ENCODE measurements around the gene UNC5B. TPM values are rescaled to one million over a fixed set of nuclear protein-coding genes. Genes with fewer than 3 reads are reported as not detected.

Gene UNC5B
- total RNA-seq, 1 donor: 135 TPM

GRCh38 chr10:71290806-71291527 lies 78.6 kb downstream of the UNC5B start:
- no peak for TF ChIP-seq CTCF (IDR thresholded peaks at IDR 0.05; ENCODE audit: extremely low read depth, low read depth, low read length)
- DNase-seq (ENCODE audit: insufficient read length, low spot score, missing footprints): peak; percentile 92

DNA sequence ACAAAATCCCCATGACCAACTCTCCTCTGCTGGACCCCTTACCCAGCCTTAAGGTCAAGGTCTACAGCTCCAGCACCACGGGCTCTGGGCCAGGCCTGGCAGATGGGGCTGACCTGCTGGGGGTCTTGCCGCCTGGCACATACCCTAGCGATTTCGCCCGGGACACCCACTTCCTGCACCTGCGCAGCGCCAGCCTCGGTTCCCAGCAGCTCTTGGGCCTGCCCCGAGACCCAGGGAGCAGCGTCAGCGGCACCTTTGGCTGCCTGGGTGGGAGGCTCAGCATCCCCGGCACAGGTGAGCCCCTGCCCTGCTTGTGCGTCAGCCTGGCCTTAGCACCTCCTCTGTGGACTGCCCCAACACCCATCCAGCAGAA lies 79.1 kb downstream of the UNC5B start:
- Histone ChIP-seq H3K36me3 (ENCODE audit: insufficient read depth, low read length) (peaks cover 49% of the 10 kb centered on the region), H3K4me1 (ENCODE audit: insufficient read depth, low read length) (peaks cover 7% of the 10 kb centered on the region)
- no peak for DNase-seq (ENCODE audit: insufficient read length, low spot score, missing footprints)

More at GRCh38 chr10:71290806-71291527, 78.6 kb downstream of the UNC5B start:
- H3K4me3 ChIP-seq (ENCODE audit: insufficient read depth, low read length): no peak overlapping the region
- H3K27ac ChIP-seq (ENCODE audit: low read depth, low read length): no peak overlapping the region
- no peaks in the 10 kb centered on the region for H3K27me3 ChIP-seq (ENCODE audit: insufficient read depth, low read length)
- H4K20me1 ChIP-seq (ENCODE audit: insufficient read depth, low read length): peaks cover 11% of the 10 kb centered on the region
- H2AFZ ChIP-seq (ENCODE audit: low read length): no peak overlapping the region
- no peaks in the 10 kb centered on the region for H3K79me2 ChIP-seq (ENCODE audit: insufficient read depth, low read length)
- peaks cover 55% of the 10 kb centered on the region for H3K36me3 ChIP-seq (ENCODE audit: insufficient read depth, low read length)
- H3K4me1 ChIP-seq (ENCODE audit: insufficient read depth, low read length): peaks cover 7% of the 10 kb centered on the region
- H3K9me3 ChIP-seq (ENCODE audit: low read depth, low read length): no peaks in the 10 kb centered on the region
- H3K4me2 ChIP-seq (ENCODE audit: insufficient read depth, low read length): no peak overlapping the region

DNA sequence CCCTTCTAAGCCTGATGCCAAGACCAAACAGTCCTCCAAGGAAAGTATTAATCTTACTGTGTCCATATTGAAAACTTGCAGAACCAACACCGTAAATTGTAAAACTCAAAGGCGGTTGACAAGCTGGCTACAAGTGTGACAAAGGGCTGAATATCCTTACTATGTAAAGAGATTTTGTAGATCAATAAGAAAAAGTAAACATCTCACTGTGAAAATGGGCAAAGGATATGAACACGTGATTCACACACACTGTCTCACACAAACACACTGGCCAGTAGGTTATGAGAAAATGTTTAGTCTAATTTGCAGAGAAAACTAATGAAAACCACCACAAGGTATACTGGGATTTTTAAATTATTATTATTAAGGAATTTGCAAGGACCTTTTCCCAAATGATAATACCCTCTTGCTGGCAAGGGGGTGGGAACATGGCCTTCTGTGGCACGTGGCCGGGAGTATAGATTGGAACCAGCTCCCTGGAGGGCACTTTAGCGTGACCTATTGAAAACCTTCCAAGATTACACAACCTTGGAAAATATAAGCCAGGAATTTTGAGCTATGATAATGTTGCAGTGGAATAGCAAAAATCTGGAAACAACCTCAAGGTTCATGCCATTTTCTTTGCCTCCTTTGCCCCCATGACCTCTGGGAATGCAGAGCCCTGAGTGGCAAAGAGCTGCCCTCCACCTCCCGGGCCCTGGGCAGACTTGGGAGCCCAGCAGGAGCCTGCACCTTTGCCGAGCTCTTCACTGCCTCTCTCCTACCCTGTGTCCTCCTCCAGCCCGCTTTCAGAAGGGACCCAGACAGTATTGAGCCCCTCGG lies 80.5 kb downstream of the UNC5B start:
- H4K20me1 ChIP-seq (ENCODE audit: insufficient read depth, low read length): peaks cover 12% of the 10 kb centered on the region
- no peak overlapping the region for H2AFZ ChIP-seq (ENCODE audit: low read length)

More for the DNA sequence above, 79.1 kb downstream of the UNC5B start:
- Histone ChIP-seq H3K9me3 (ENCODE audit: low read depth, low read length) (no peaks in the 10 kb centered on the region), H4K20me1 (ENCODE audit: insufficient read depth, low read length) (peaks cover 6% of the 10 kb centered on the region), H3K27me3 (ENCODE audit: insufficient read depth, low read length) (no peaks in the 10 kb centered on the region), H3K27ac (ENCODE audit: low read depth, low read length) (no peak overlapping the region), H2AFZ (ENCODE audit: low read length) (no peak overlapping the region), H3K79me2 (ENCODE audit: insufficient read depth, low read length) (no peaks in the 10 kb centered on the region), H3K4me2 (ENCODE audit: insufficient read depth, low read length) (no peak overlapping the region), H3K4me3 (ENCODE audit: insufficient read depth, low read length) (no peak overlapping the region)
- no peak for TF ChIP-seq CTCF (IDR thresholded peaks at IDR 0.05; ENCODE audit: extremely low read depth, low read depth, low read length)

More for the DNA sequence above, 80.5 kb downstream of the UNC5B start:
- Histone ChIP-seq H3K9me3 (ENCODE audit: low read depth, low read length) (no peaks in the 10 kb centered on the region), H3K4me3 (ENCODE audit: insufficient read depth, low read length) (no peak overlapping the region), H3K27me3 (ENCODE audit: insufficient read depth, low read length) (no peaks in the 10 kb centered on the region), H3K36me3 (ENCODE audit: insufficient read depth, low read length) (peaks cover 49% of the 10 kb centered on the region), H3K27ac (ENCODE audit: low read depth, low read length) (no peak overlapping the region), H3K79me2 (ENCODE audit: insufficient read depth, low read length) (no peaks in the 10 kb centered on the region), H3K4me2 (ENCODE audit: insufficient read depth, low read length) (no peak overlapping the region), H3K4me1 (ENCODE audit: insufficient read depth, low read length) (peaks cover 7% of the 10 kb centered on the region)
- DNase-seq (ENCODE audit: insufficient read length, low spot score, missing footprints): no peak
- TF ChIP-seq CTCF (IDR thresholded peaks at IDR 0.05; ENCODE audit: extremely low read depth, low read depth, low read length): no peak
